Renal pelvis (tissue), 4 donors: Measurements from ENCODE around the gene EDC3. TPM values are rescaled to one million over a fixed set of nuclear protein-coding genes. Genes with fewer than 3 reads are reported as not detected.

ENCODE experiments used
- DNase-seq: peaks from one replicate; pipeline ENCODE4 v3.0.0-alpha.2; 2013
- polyA plus RNA-seq, 3 donors: library from polyadenylated mRNA; unstranded; fragments of 120-200 nt; gene quantifications; one replicate each; pipeline ENCODE4 v1.2.1, GENCODE V29; 2013; ENCODE audit not compliant: insufficient read length in 3 of 3

EDC3 gene
- polyA plus RNA-seq, 3 donors, result 39.0 to 45.6 (median 39.2) TPM

DNA sequence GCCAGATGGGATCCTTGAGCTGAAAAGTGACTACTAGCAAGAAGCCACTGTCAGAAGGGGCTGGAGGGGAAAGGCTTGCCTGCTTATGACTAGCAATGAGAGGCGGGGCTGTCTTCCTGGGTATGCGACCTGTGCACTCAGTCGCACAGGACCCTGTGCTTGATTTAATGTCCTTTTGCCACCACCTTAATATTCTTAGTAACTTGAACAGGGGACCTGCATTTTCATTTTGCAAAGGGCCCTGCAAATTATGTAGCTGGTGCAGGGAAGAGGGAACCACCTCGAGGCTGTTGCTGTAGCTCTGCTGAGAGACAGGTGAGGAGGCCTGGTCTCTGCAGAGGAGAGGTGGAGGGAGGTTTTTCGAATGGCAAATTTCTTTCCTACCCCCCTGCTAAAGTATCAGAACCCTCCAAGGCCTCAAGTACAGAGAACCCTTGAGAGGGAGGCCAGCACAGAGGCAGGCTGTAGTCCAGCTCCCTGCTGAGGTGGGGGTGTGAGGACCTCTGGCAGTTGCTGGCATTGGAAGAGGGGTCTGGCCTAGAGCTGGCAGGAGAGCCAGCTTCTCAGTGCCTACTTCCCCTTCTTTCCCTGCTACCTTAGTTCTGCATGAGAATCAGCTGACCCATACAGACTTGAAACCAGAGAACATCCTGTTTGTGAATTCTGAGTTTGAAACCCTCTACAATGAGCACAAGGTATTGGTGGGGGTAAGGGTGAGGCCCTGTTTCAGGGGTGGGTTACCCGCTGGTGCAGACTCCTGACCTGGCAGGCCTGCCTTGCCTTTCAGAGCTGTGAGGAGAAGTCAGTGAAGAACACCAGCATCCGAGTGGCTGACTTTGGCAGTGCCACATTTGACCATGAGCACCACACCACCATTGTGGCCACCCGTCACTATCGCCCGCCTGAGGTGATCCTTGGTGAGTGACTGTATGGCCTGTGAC, 68.8 kb downstream of the EDC3 start:
- DNase-seq, result no peak

- DNase-seq, result no peak
Measured at GRCh38 chr15:74626336-74626735, 69.5 kb downstream of the EDC3 start.

DNA sequence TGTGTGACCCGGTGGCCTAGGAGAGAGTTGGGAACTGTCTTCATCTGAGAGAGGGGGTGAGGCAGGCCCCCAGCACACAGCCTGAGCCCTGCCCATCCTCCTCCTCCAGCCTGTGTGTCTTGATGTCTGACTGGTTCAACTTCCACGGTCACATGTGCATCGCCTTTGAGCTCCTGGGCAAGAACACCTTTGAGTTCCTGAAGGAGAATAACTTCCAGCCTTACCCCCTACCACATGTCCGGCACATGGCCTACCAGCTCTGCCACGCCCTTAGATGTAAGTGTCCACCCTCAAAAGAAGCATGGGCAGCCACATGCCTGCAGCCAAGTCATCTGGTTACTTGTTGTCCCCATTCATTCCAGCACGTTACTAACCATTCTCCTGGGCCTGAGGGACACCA, 70.1 kb downstream of the EDC3 start:
- DNase-seq, result no peak

DNA sequence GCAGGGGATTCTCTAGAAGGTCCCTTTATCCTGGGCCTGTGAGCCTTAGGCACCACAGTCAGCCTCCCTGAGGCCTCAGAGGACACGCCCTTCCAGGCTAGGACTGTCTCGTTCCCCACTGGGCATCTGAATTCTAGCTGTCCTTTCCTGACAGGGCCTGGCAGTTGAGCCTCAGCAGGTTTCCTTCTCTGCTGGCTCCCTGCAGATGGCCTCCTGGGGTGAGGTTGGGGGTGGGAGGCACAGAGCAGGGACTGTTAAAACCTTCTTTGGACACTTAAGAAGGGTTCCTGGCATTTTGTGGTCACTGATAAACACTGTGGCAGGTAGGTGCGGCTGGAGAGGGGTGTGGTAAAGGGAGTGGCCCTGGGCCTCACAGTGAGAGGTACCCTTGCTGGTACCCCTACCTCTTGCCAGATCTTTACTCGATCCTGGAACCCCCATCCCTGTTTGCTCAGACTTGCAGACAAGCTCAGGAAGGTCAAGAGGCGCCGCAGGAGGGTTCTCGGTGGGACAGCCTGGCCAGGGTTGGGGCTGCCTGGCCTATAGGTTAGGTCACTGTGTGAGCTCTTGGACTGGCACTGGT, 71.7 kb downstream of the EDC3 start:
- no peak for DNase-seq

DNA sequence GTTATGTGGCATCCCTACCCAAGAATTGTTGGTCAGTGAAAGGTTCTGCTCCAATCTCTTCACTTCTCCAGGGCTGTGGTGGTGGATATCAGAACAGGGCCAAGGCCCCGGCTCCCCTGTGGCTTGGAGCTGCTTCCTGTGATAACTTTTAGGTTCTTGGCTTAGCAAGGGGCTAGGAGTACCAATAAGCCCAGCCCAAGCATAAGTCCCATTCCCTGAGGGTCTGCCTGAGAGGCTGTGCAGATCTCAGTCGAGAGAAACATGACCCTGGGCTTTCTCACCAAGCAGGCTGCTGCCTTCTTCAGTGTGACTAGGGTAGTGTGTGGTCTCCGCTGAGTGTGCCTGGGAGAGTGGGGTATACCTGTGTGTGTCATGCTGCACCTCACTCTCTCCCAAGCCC, 73.1 kb downstream of the EDC3 start:
- no peak for DNase-seq

GRCh38 chr15:74621936-74622335, 73.9 kb downstream of the EDC3 start:
- DNase-seq, result no peak

DNA sequence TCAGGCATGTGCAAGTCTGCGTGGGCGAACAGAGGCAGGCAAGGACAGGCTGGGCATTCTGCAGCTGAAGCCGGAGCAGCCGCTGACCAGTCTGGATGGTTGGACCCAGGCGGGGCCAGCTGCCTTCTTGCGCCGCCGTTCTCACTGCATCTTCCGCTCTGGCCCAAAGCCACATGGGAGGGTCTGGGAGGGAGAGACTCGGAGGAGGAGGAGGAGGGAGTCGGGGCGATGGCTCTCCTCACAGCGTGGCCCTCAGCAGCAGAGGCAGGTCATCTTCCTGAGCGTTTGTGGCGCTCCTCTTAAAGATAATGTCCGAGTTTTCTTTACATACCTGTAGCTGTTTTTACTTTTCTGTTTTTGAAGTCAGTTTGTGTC, 74.3 kb downstream of the EDC3 start:
- no peak for DNase-seq

DNA sequence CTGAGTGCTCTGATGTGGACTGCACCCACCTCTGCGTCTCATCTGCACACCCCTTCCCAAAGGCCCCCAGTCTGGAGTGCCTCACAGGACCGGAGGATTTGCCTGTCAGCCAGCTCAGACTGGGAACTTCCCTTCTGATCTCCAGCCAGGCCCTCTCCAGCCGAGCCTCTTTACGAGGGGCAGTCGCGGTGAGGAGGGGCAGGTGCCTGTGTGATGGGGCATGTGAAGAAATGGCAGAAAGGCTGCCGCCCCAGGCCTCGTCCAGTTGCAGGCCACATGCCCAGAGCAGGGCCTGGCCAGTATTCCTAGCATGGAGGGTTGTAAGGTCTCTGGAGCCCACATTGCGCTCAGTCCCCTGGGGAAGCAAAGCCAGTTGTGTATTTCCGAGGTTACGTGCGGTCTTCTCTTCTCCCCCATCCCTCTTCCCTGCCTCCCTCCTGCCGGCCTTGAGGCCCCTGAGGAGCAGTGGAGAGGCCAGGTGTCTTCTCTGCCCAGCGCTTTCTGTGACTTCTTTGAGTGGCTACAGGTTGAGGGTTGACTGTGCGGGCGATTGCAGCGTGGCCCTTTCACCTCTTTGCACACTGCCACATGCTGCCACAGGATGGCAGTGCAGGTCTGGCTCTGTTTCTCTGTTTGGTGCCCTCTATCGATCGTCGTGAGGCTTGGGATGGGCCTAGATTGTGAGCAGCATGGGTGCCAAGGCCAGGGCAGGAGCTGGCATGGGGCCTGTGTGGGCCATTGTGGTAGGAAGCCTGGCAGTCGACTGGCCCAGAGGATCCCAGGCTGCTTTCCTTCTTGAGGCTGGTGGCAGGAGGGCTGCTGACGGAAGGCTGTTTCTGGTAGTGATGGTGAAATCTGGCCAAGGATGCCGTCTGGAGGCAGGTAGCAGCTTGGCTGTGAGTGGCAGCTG, 74.9 kb downstream of the EDC3 start:
- DNase-seq, result peak; percentile 42

DNA sequence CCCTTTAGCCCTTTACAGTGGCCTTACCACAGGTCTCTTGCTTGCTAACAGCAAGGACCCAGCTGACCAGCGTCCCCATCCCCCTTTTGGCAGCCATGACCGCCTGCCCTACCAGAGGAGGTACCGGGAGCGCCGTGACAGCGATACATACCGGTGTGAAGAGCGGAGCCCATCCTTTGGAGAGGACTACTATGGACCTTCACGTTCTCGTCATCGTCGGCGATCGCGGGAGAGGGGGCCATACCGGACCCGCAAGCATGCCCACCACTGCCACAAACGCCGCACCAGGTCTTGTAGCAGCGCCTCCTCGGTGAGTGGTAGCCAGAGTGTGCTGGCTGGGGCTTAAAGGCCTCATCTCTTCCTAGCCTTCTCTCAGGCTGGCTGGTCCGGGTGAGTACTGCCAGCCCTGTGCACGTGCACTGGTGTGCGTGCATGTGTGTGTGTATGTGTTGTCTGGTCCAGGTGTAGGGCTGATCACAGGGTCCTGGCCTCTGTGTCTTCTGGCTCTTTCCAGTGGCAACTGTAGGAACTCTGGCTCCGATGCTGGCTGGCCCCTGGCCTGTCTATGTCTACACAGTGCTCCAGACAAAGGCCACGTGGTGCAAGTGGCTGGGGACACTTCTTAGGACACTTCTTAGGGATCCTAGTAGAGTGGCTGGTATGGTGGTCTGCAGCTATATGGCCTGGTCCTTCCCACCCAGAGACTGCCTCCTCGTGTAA, 75.7 kb downstream of the EDC3 start:
- DNase-seq, result no peak

- no peak for DNase-seq
Measured at GRCh38 chr15:74618841-74619596, 76.8 kb downstream of the EDC3 start.

DNA sequence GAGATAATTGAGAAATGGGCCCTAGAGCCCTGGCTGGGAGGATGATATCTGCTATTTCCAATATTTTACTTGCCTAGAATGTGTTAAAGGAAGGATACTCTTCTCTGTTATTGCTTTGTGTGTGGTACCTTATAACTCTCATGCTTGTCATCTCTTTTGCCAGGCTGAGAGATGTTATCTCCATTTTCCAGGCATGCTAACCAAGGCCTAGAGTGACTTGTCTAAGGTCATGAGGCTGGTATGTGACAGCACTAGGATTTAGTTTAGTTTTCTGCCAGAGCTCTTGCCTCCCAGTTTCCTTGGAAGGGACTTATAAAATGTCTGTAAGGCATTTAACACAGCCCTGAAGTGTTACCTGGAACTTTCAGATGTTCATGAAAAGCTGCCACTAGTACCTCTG, 78.8 kb downstream of the EDC3 start:
- no peak for DNase-seq

DNA sequence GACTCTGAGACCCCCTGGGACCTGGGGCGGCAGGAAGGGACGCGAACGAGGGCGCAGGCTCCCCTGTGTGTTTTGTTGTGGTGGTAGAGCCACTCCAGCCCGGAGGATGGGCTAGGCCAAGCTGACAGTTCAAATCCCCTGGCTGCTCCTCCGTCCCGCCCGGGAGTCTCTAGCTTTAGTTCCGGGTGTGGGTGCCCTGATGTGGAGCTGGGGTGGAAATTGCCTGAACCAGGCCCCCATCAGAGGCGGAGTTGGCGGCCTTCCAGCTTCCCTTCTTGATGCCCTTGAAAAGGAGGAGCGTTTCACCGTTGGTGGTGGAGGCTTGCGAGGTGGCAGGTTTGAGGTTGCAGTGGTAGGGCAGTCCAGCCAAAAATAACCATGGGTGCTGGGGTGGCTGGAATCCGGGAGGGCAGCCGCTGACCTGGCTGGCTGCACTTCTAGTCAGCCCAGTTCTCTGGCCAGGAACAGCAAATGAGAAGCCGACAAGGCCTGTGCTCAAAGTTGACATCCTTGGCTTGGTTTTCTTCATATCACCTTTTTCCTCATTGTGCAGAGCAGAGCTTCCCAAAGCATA, 79.4 kb downstream of the EDC3 start:
- DNase-seq, result peak; percentile 26

GRCh38 chr15:74615508-74616365, 80.1 kb downstream of the EDC3 start, which contains the start of gene CLK3:
CLK3 (plus strand) TSS chr15:74615836; CDS start chr15:74619197, 3,361 bp downstream.
- DNase-seq, result peak; percentile 96

GRCh38 chr15:74614744-74615507, 80.9 kb downstream of the EDC3 start:
- DNase-seq, result peak; percentile 80

- no peak for DNase-seq
Measured at GRCh38 chr15:74613953-74614743, 81.7 kb downstream of the EDC3 start.

DNA sequence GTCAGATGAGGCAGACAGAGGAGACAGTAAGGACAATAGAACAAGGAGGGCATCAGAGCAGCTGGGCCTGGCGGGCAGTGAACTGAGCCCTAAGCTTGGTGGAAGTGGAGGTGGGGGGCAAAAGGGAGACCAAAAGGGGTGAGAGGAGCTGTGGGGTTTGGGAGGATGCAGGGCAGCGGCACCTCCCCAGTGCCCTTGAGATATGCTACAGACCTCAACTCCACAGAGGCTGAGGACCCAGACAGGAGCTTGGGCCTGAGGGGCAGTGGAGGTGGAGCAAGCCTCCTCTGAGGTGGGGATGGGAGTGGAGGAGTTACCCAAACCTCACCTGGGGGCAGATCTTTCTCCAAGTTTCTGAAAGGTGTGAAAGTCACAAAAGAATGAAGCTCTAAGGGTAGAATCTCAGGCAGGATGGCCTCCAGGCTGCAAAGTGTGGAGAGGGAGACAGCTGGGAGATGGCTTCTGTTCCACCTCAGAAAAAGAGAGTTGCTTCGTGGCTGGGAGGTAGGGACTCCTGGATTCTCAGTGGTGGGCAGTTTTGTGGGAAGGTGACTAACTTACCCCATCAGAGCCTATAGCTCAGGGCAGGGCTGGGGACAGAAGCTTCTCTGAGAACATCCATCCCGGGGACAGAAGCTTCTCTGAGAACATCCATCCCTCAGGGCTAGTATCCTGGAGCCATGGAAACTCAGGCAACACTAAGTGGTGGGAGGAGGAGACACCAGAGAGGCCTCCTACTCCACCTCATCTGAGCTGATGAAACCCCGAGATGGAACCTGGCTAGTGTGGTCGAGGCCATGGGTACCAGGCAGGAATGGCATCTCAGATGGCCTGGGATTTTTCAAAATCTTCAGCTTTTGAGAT, 82.5 kb downstream of the EDC3 start:
- DNase-seq, result no peak

DNA sequence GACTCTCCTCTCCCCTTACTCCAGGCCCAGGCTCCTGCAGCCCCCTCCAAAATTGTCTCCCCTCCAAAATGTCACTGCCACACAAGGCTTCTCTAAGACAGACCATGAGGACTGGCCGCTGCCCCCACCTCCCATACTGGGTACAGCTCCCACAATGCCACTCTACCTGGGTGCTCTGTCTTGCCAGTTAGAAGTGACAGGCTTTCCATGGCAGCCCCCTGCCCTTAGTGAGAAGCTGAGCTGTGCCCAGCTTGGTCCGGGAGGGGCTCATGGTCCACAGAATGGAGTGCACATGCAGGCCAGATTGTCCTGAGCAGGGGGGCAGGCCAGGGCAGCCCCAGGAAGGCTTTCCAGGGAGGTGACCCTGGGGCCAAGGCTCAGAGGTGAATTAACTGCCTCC, 83.1 kb downstream of the EDC3 start:
- DNase-seq, result no peak
